Mesendoderm (in vitro differentiated cells): Measurements from ENCODE around the gene IL19.
A peak's percentile ranks its signal among the peaks of the same experiment; 100 is the strongest.

Experiments
- DNase-seq: peaks from one replicate; pipeline ENCODE4 v3.0.0; 2013
- H2AK5ac ChIP-seq: 2 replicates; pipeline ENCODE4 v1.6.1; 2013; ENCODE audit warnings: low read length, inconsistent platforms
- H2BK120ac ChIP-seq: 2 replicates; pipeline ENCODE4 v1.6.1; 2013; ENCODE audit warnings: low read depth, mild to moderate bottlenecking, low read length, moderate library complexity, mixed read lengths
- H2BK15ac ChIP-seq: replicated peaks from 2 replicates; pipeline ENCODE4 v1.6.1; 2013; ENCODE audit warnings: low read depth, mild to moderate bottlenecking, moderate library complexity
- H2BK5ac ChIP-seq: 2 replicates; pipeline ENCODE4 v1.6.1; 2013; ENCODE audit warnings: low read length, inconsistent platforms
- H3K18ac ChIP-seq: 2 replicates; pipeline ENCODE4 v1.6.1; 2013; ENCODE audit warnings: mild to moderate bottlenecking, low read length, mixed read lengths
- H3K23ac ChIP-seq: one replicate; pipeline ENCODE4 v1.6.1; 2013; ENCODE audit warnings: low read length
- H3K27ac ChIP-seq: 2 replicates; pipeline ENCODE4 v1.5.1; 2013; ENCODE audit warnings: low read depth, mild to moderate bottlenecking, inconsistent platforms, low read length, moderate library complexity
- H3K27me3 ChIP-seq: 2 replicates; pipeline ENCODE4 v1.6.1; 2013; ENCODE audit warnings: low read length, control low read depth, mild to moderate bottlenecking, inconsistent platforms; ENCODE audit not compliant: insufficient read depth, poor library complexity
- H3K36me3 ChIP-seq: 2 replicates; pipeline ENCODE4 v1.6.1; 2013; ENCODE audit warnings: low read length, inconsistent platforms; ENCODE audit not compliant: control insufficient read depth, insufficient read depth
- H3K4ac ChIP-seq: one replicate; pipeline ENCODE4 v1.6.1; 2013; ENCODE audit warnings: low read depth, mild to moderate bottlenecking, low read length, moderate library complexity
- H3K4me1 ChIP-seq: 2 replicates; pipeline ENCODE4 v1.6.1; 2013; ENCODE audit warnings: low read depth, low read length, inconsistent platforms; ENCODE audit not compliant: control insufficient read depth
- H3K4me2 ChIP-seq: 2 replicates; pipeline ENCODE4 v1.6.1; 2013; ENCODE audit warnings: low read length
- H3K4me3 ChIP-seq: 2 replicates; pipeline ENCODE4 v1.5.1; 2013; ENCODE audit warnings: mild to moderate bottlenecking, low read length
- H3K56ac ChIP-seq: one replicate; pipeline ENCODE4 v1.6.1; 2013; ENCODE audit warnings: low read length
- H3K79me1 ChIP-seq: 2 replicates; pipeline ENCODE4 v1.6.1; 2013; ENCODE audit warnings: low read length, inconsistent platforms
- H3K79me2 ChIP-seq: 2 replicates; pipeline ENCODE4 v1.6.1; 2013; ENCODE audit warnings: mild to moderate bottlenecking, low read length; ENCODE audit not compliant: control insufficient read depth, insufficient read depth
- H3K9ac ChIP-seq: 2 replicates; pipeline ENCODE4 v1.6.1; 2013; ENCODE audit warnings: low read length, inconsistent platforms
- H4K5ac ChIP-seq: one replicate; pipeline ENCODE4 v1.6.1; 2013; ENCODE audit warnings: low read length
- H4K8ac ChIP-seq: one replicate; pipeline ENCODE4 v1.6.1; 2013; ENCODE audit warnings: low read depth, mild to moderate bottlenecking, control low read depth, low read length, moderate library complexity
- WGBS: extraction: QIAGEN DNeasy Blood & Tissue Kit; methylation state at CpG from one replicate; pipeline ENCODE4 v1.1.7; 2013; ENCODE audit warnings: low lambda C conversion rate, missing lambda C conversion rate; ENCODE audit not compliant: insufficient coverage; ENCODE audit errors: extremely low coverage; 5-methylcytosine and 5-hydroxymethylcytosine counted together

Gene IL19

GRCh38 chr1:206737729-206738201, 32.8 kb upstream of the IL19 start:
- Histone ChIP-seq H3K18ac (no peak overlapping the region), H3K4ac (no peak overlapping the region), H3K56ac (no peak overlapping the region), H3K27me3 (no peaks in the 10 kb centered on the region), H3K79me2 (no peaks in the 10 kb centered on the region), H3K79me1 (no peaks in the 10 kb centered on the region), H3K4me1 (no peaks in the 10 kb centered on the region), H3K27ac (no peak overlapping the region), H3K4me2 (no peak overlapping the region), H3K23ac (no peak overlapping the region), H3K36me3 (no peaks in the 10 kb centered on the region), H4K8ac (no peak overlapping the region), H2BK120ac (no peak overlapping the region), H3K4me3 (no peak overlapping the region), H3K9ac (no peak overlapping the region), H2AK5ac (no peak overlapping the region), H2BK15ac (no peak overlapping the region), H2BK5ac (no peak overlapping the region), H4K5ac (no peak overlapping the region)
- WGBS: no CpG with 5 or more reads among the region's 3 CpGs
- DNase-seq: no peak

DNA sequence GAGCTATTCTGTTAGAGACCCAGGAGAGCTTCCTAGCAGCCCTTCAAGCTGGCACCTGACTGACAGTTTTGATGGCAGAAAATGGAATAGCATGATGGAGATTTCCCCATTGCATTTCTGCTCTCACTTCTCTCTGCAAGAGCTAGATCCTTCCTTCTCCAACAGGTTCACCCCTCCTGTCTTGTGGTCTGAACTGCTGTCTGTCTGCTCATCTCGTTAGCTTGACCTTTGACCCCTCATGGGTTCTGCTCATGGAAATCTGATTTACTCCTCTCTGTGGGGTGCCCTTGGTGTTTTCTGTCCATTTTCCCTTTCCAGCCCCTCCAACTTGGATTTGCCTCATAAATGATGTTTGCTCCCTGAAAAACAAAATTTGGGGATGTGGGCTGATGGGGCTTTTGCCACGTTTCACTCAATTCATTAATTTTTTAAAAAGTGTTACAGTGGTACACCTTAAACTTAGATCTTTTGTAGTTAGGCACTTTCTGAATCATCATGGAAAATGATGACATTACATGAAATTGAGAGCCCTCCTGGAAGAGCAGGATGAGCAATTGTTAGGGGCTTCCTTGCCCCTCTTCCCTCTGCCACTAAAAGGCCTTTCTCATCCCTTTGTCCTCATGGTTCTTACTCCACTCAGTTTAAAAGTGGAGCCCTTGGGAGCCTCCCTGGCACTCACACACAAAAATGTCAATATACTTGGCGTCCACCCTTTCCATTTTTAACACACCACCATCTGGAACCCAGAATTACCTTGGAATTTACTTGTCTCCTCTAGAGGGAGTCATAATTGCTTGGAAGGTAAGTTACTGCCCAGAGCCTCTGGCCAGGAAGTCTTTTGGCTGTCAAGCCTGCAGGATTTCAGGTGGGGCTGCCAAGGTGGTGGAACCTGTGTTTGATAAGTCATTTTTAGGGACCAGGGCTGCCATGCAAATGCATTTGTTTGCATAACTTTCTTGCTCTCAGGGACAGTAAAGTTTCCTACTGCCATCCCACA, 31.9 kb upstream of the IL19 start:
- H3K27ac ChIP-seq: no peak overlapping the region
- no CpG with 5 or more reads among the region's 3 CpGs for WGBS

GRCh38 chr1:206739411-206740076, 31.0 kb upstream of the IL19 start:
- Histone ChIP-seq H3K4me1 (no peaks in the 10 kb centered on the region), H3K18ac (no peak overlapping the region), H3K79me1 (no peaks in the 10 kb centered on the region), H2BK5ac (no peak overlapping the region), H3K9ac (no peak overlapping the region), H3K4ac (no peak overlapping the region), H3K36me3 (no peaks in the 10 kb centered on the region), H2BK120ac (no peak overlapping the region), H3K4me2 (no peak overlapping the region), H2BK15ac (no peak overlapping the region), H2AK5ac (no peak overlapping the region), H3K27me3 (no peaks in the 10 kb centered on the region), H3K4me3 (no peak overlapping the region), H3K56ac (no peak overlapping the region), H3K23ac (no peak overlapping the region), H3K79me2 (no peaks in the 10 kb centered on the region), H3K27ac (no peak overlapping the region), H4K5ac (no peak overlapping the region), H4K8ac (no peak overlapping the region)
- DNase-seq: peak; percentile 75
- WGBS: no CpG with 5 or more reads among the region's 5 CpGs

More for the DNA sequence above, 31.9 kb upstream of the IL19 start:
- Histone ChIP-seq H3K79me1 (no peaks in the 10 kb centered on the region), H3K23ac (no peak overlapping the region), H3K4me2 (no peak overlapping the region), H2BK5ac (no peak overlapping the region), H3K18ac (no peak overlapping the region), H4K5ac (no peak overlapping the region), H3K4ac (no peak overlapping the region), H3K9ac (no peak overlapping the region), H3K4me3 (no peak overlapping the region), H2BK15ac (no peak overlapping the region), H2AK5ac (no peak overlapping the region), H4K8ac (no peak overlapping the region), H3K36me3 (no peaks in the 10 kb centered on the region), H3K56ac (no peak overlapping the region), H3K4me1 (no peaks in the 10 kb centered on the region), H2BK120ac (no peak overlapping the region), H3K27me3 (no peaks in the 10 kb centered on the region), H3K79me2 (no peaks in the 10 kb centered on the region)
- DNase-seq: peak; percentile 70

DNA sequence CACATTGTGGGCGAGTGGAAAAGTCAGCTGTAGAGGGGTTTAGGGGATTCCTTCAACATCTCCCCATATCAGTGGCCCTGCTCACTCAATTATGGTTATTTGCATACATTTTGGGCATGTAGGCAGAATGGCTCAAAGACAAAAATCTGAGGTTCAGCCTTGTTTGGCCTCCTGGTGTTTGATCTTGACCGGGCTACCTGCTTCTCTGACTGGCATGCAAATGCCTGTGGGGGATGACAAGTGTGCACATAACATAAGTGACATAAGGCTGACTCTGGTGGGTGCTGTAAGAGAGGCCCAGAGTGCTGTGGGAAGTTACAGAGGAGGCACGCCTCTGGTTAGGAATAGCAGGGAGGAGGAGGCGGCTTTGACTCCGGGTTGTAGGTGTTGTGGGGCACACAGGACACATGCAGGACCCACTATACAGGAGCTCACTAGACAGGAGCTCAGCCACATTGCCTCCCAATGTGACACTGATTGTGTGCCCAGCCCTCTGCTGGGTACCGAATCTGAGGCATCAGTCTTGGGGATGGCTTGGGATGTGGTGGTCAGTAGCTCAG, 29.4 kb upstream of the IL19 start:
- no peak for DNase-seq
- Histone ChIP-seq H3K27ac (no peak overlapping the region), H4K5ac (no peak overlapping the region), H3K4me1 (no peaks in the 10 kb centered on the region), H2BK120ac (no peak overlapping the region), H2BK5ac (no peak overlapping the region), H3K4me2 (no peak overlapping the region), H3K79me1 (no peaks in the 10 kb centered on the region), H3K56ac (no peak overlapping the region), H2AK5ac (no peak overlapping the region), H3K36me3 (no peaks in the 10 kb centered on the region), H3K79me2 (no peaks in the 10 kb centered on the region), H3K23ac (no peak overlapping the region), H4K8ac (no peak overlapping the region), H3K4me3 (no peak overlapping the region), H3K18ac (no peak overlapping the region), H3K4ac (no peak overlapping the region), H2BK15ac (no peak overlapping the region), H3K27me3 (no peaks in the 10 kb centered on the region), H3K9ac (no peak overlapping the region)
- WGBS: no CpG with 5 or more reads among the region's 6 CpGs

GRCh38 chr1:206742719-206743383, 27.7 kb upstream of the IL19 start:
- Histone ChIP-seq H3K27me3 (no peaks in the 10 kb centered on the region), H3K18ac (no peak overlapping the region), H3K4me3 (no peak overlapping the region), H3K4me2 (no peak overlapping the region), H2BK15ac (no peak overlapping the region), H3K56ac (no peak overlapping the region), H4K5ac (no peak overlapping the region), H3K36me3 (no peaks in the 10 kb centered on the region), H3K4ac (no peak overlapping the region), H3K79me1 (no peaks in the 10 kb centered on the region), H2BK120ac (no peak overlapping the region), H2AK5ac (no peak overlapping the region), H2BK5ac (no peak overlapping the region), H3K4me1 (no peaks in the 10 kb centered on the region), H4K8ac (no peak overlapping the region), H3K27ac (no peak overlapping the region), H3K23ac (no peak overlapping the region), H3K9ac (no peak overlapping the region), H3K79me2 (no peaks in the 10 kb centered on the region)
- WGBS: no CpG with 5 or more reads among the region's 13 CpGs
- no peak for DNase-seq
